Calu3 (cell line): ENCODE measurements around the gene CNTD1. TPM values are rescaled to one million over a fixed set of nuclear protein-coding genes. Genes with fewer than 3 reads are reported as not detected.
"Not testable (repeated sequence)": the region's sequence is repeated elsewhere in the genome, so short reads cannot be mapped to it uniquely, and the experiment has no call there.

Experiments used
- BruUV-seq: library from RNA; stranded (reverse); fragments of 400-500 nt; replicated peaks from 2 replicates; lab custom pipeline; 2021; lab: Mats Ljungman, UMichigan
- CTCF ChIA-PET: fragments of 300-600 bp; sonication (Branson Sonifier 250); formaldehyde crosslinking; loops from one replicate; lab custom pipeline; 2022; ENCODE audit warnings: antibody characterized with exemption; lab: Charles Lee
- DNase-seq: peaks from one replicate; pipeline ENCODE4 v3.0.0; 2022
- H3K27ac Mint-ChIP-seq: one replicate; pipeline ENCODE4 v1.8.0; 2022; ENCODE audit warnings: mixed read lengths; ENCODE audit not compliant: unreplicated experiment
- H3K27me3 Mint-ChIP-seq: one replicate; pipeline ENCODE4 v1.8.0; 2022; ENCODE audit warnings: mixed read lengths; ENCODE audit not compliant: unreplicated experiment
- H3K36me3 Mint-ChIP-seq: one replicate; pipeline ENCODE4 v1.8.0; 2022; ENCODE audit warnings: mild to moderate bottlenecking, moderate library complexity, mixed read lengths; ENCODE audit not compliant: insufficient read depth, unreplicated experiment
- H3K4me1 Mint-ChIP-seq: one replicate; pipeline ENCODE4 v1.8.0; 2022; ENCODE audit warnings: mild to moderate bottlenecking, low read depth, mixed read lengths; ENCODE audit not compliant: unreplicated experiment
- H3K4me3 Mint-ChIP-seq: one replicate; pipeline ENCODE4 v1.8.0; 2022; ENCODE audit warnings: mild to moderate bottlenecking, low read depth, moderate library complexity, mixed read lengths; ENCODE audit not compliant: unreplicated experiment
- H3K9me3 Mint-ChIP-seq: one replicate; pipeline ENCODE4 v1.8.0; 2022; ENCODE audit warnings: low read depth, mixed read lengths; ENCODE audit not compliant: unreplicated experiment
- intact Hi-C: fragments of 100-400 bp; cut with micrococcal nuclease; formaldehyde crosslinking; loops from one replicate; pipeline ENCODE4 v1.10.0; 2022; ENCODE audit not compliant: unreplicated experiment
- total RNA-seq: library from RNA; stranded (reverse); gene quantifications from 2 replicates; pipeline ENCODE4 v1.2.3, GENCODE V29; 2022
- TF ChIP-seq, protein P1 (sequence below): fragments of 200-600 bp; IDR thresholded peaks from one replicate; pipeline ENCODE4 v1.8.0; 2022; ENCODE audit warnings: antibody characterized with exemption; ENCODE audit not compliant: unreplicated experiment

Gene CNTD1
- total RNA-seq, 1 experiment from 2014 or later: 0.54 TPM

DNA sequence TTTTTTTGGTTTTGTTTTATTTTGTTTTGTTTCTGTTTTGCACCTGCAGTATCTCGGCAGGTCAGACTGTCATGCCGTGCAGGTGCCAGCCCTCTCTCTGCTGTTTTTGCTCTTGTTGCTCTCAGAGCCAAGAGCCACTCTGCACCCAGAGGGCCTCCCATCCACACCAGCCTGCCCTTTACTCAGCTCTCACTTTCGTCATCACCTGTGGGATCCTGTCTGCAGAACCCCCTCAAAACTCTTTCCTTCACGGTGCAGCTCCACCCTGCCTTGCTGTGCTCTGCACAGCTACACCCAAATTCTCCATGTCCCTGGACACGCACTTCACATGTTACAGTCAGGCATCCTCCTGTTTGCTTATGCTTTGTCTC is 54.9 kb downstream of the CNTD1 start:
- Mint-ChIP-seq H3K4me1 (no peaks in the 10 kb centered on the region), H3K36me3 (no peaks in the 10 kb centered on the region), H3K27ac (no peak overlapping the region), H3K9me3 (no peaks in the 10 kb centered on the region), H3K4me3 (no peak overlapping the region), H3K27me3 (peaks cover 23% of the 10 kb centered on the region)
- TF ChIP-seq, protein P1, sequence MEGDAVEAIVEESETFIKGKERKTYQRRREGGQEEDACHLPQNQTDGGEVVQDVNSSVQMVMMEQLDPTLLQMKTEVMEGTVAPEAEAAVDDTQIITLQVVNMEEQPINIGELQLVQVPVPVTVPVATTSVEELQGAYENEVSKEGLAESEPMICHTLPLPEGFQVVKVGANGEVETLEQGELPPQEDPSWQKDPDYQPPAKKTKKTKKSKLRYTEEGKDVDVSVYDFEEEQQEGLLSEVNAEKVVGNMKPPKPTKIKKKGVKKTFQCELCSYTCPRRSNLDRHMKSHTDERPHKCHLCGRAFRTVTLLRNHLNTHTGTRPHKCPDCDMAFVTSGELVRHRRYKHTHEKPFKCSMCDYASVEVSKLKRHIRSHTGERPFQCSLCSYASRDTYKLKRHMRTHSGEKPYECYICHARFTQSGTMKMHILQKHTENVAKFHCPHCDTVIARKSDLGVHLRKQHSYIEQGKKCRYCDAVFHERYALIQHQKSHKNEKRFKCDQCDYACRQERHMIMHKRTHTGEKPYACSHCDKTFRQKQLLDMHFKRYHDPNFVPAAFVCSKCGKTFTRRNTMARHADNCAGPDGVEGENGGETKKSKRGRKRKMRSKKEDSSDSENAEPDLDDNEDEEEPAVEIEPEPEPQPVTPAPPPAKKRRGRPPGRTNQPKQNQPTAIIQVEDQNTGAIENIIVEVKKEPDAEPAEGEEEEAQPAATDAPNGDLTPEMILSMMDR: no peak
- no TSS peak for BruUV-seq
- intact Hi-C loops: no loop called here
- CTCF ChIA-PET: no interaction called here
- DNase-seq: no peak

DNA sequence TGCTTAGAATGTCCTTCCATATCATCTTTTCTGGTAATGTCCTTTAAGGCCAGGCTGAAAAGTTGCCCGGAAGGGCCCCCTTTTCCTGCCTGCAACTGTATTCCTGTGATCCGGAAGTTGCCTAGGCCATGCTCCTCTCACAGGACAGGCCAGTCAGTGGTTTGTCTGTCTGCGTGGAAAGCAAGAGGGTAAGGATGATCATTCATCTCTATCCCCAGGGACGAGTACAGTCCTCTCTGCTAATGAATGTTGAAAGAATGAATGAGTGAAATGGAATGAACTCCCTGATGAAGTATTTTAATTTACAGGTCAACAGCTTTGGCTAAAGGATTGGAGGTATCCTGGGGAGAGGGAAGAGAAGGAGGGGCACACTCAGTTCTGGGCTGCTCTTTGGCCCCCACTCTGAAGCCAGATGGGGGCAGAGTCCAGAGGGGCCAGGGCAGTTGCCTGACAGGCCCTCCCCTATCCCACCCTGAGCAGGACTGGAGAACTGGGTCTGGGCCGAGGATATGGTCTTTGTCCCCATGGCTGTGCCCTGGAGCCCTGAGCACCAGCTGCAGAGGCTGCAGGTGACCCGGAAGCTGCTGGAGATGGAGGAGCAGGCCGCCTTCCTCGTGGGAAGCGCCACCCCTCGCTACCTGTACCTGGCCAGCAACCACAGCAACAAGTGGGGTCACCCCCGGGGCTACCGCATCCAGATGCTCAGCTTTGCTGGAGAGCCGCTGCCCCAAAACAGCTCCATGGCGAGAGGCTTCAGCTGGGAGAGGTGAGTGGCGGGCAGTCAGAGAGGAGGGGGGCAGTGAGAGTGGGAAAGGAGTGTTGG is 55.5 kb downstream of the CNTD1 start:
- Mint-ChIP-seq H3K4me3 (no peak overlapping the region), H3K27me3 (peaks cover 29% of the 10 kb centered on the region), H3K27ac (no peak overlapping the region), H3K9me3 (no peaks in the 10 kb centered on the region), H3K4me1 (no peaks in the 10 kb centered on the region), H3K36me3 (no peaks in the 10 kb centered on the region)
- no TSS peak for BruUV-seq
- intact Hi-C loops: no loop called here
- CTCF ChIA-PET: no interaction called here
- DNase-seq: no peak
- TF ChIP-seq, protein P1: no peak

DNA sequence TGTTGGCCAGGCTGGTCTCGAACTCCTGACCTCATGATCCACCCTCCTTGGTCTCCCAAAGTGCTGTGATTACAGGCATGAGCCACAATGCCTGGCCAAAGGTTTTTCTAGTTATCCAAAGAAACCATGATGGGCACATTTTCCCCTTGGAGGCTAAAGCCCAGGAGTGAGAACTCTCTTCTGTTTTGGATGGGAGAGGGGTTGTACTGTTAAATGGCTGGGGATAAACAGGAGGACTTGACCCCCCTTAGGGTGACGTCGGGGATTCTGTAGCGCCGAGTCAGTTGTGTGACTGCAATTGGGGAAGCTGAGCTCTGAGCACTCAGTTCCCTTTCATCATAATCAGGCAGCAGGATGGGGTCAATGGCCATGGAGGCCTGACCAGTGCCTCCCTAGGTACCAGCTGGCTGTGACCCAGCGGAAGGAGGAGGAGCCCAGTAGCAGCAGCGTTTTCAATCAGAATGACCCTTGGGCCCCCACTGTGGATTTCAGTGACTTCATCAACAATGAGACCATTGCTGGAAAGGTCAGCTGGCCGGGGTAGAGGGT is 56.5 kb downstream of the CNTD1 start:
- intact Hi-C loops: loop anchor here (5.0 kb wide), 1 partner anchor 42 kb away; no protein-coding TSS in a partner anchor
- CTCF ChIA-PET: no interaction called here
- no peak for DNase-seq

DNA sequence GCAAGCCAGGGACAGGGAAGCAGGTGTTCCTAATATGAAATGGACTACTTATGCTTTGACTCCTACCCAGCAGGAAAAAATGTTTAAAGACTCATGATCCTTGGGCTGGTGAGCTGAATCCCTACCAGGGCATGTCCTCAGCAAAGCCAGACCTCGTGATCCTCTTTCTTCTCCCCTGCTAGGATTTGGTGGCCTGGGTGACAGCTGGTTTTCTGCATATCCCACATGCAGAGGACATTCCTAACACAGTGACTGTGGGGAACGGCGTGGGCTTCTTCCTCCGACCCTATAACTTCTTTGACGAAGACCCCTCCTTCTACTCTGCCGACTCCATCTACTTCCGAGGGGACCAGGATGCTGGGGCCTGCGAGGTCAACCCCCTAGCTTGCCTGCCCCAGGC is 57.4 kb downstream of the CNTD1 start:
- CTCF ChIA-PET, H3K27ac Mint-ChIP-seq, DNase-seq, H3K9me3 Mint-ChIP-seq, H3K36me3 Mint-ChIP-seq, H3K4me1 Mint-ChIP-seq, BruUV-seq, H3K4me3 Mint-ChIP-seq: not testable (repeated sequence)
- intact Hi-C loops: loop anchor here (5.0 kb wide), 1 partner anchor 41 kb away; no protein-coding TSS in a partner anchor
- peaks cover 43% of the 10 kb centered on the region for H3K27me3 Mint-ChIP-seq

More for the DNA sequence above, 56.5 kb downstream of the CNTD1 start:
- TF ChIP-seq, protein P1: no peak
- no TSS peak for BruUV-seq
- no peak overlapping the region for H3K4me3 Mint-ChIP-seq
- no peaks in the 10 kb centered on the region for H3K4me1 Mint-ChIP-seq
- H3K27me3 Mint-ChIP-seq: peaks cover 36% of the 10 kb centered on the region
- H3K9me3 Mint-ChIP-seq: peaks cover under 1% of the 10 kb centered on the region
- no peaks in the 10 kb centered on the region for H3K36me3 Mint-ChIP-seq
- H3K27ac Mint-ChIP-seq: no peak overlapping the region

GRCh38 chr17:42856516-42856915 is 57.9 kb downstream of the CNTD1 start:
- not testable (repeated sequence) for H3K4me3 Mint-ChIP-seq, BruUV-seq, H3K27ac Mint-ChIP-seq, DNase-seq, H3K36me3 Mint-ChIP-seq, H3K4me1 Mint-ChIP-seq, H3K9me3 Mint-ChIP-seq
- CTCF ChIA-PET: interaction anchor here (0.5 kb wide), 1 partner anchor 241 kb away, joined by 6 read pairs; no protein-coding TSS in a partner anchor
- intact Hi-C loops: loop anchor here (5.0 kb wide), 1 partner anchor 41 kb away; no protein-coding TSS in a partner anchor
- peaks cover 43% of the 10 kb centered on the region for H3K27me3 Mint-ChIP-seq
